ENCODE results near the gene MGMT. TPM values are rescaled to one million over a fixed set of nuclear protein-coding genes. Genes with fewer than 3 reads are reported as not detected.

The MGMT gene
- total RNA-seq, 4 donors from 2014 or later: 25.6 to 32.2 (median 29.5) TPM

DNA sequence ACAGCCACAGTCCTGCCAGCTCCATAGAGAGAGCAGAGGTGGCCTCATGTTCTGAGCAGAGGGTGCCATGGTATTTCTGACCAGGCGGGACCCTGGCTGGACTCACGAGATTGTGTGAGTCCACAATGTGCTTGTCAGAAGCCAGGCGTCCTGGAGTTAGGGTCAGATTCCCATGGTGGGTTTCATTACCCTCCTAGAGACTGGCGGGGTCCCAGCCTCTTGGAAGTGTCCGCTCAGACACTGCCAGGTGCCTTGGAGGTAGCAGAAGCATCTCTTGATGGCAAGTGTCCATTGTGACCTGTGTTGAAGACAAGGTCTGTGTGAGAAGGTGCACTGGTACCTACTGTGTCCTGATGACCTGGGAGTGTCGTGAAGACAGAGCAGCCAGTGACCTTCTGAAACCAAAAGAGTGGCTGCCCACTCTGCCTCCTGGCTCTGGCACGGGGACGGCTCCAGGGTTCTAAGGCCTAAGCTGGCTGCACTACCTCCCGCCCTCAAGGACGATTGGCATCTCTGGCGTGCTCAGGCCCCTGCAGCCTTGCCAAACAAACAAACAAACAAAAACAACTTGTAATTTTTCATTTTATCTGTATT lies 56.8 kb downstream of the MGMT start:
- WGBS: 84% methylated on average over 11 of the region's 11 CpGs
- H3K4me1 ChIP-seq: peaks cover 12% of the 10 kb centered on the region
- H3K4me3 ChIP-seq: no peak overlapping the region

DNA sequence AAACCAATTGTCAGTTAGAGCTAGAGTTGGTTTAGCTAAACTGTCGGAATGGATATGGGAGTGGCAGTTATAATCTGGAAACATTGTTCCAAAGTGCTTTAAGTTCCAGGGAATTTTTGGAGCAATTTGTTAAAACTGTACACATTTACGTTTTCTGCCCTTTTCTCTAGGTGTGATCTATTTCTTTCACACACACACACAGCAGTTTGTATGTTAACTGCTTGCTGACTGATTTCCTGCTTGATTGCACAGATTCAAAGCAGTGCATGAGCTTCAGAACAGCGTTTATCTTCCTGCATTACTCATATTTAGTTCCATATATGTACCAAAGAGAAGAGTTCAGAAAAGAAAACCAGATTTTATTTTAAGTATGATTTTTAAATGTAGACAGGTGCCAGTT lies 57.9 kb downstream of the MGMT start:
- DNase-seq (ENCODE audit: low spot score in 2 of 2): no peak
- Histone ChIP-seq H3K4me3 (no peak overlapping the region), H3K4me1 (peaks cover 12% of the 10 kb centered on the region), H3K27ac (no peak overlapping the region), H3K27me3 (no peaks in the 10 kb centered on the region), H3K9me3 (no peaks in the 10 kb centered on the region), H3K36me3 (no peaks in the 10 kb centered on the region)
- TF ChIP-seq EP300 (IDR thresholded peaks at IDR 0.05) (no peak), POLR2AphosphoS5 (IDR thresholded peaks at IDR 0.05) (no peak), POLR2A (IDR thresholded peaks at IDR 0.05) (no peak)
- TF ChIP-seq, protein P1, sequence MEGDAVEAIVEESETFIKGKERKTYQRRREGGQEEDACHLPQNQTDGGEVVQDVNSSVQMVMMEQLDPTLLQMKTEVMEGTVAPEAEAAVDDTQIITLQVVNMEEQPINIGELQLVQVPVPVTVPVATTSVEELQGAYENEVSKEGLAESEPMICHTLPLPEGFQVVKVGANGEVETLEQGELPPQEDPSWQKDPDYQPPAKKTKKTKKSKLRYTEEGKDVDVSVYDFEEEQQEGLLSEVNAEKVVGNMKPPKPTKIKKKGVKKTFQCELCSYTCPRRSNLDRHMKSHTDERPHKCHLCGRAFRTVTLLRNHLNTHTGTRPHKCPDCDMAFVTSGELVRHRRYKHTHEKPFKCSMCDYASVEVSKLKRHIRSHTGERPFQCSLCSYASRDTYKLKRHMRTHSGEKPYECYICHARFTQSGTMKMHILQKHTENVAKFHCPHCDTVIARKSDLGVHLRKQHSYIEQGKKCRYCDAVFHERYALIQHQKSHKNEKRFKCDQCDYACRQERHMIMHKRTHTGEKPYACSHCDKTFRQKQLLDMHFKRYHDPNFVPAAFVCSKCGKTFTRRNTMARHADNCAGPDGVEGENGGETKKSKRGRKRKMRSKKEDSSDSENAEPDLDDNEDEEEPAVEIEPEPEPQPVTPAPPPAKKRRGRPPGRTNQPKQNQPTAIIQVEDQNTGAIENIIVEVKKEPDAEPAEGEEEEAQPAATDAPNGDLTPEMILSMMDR (IDR thresholded peaks at IDR 0.05): no peak
- 59% methylated on average over 3 of the region's 3 CpGs for WGBS

More for the DNA sequence above, 56.8 kb downstream of the MGMT start:
- Histone ChIP-seq H3K36me3 (no peaks in the 10 kb centered on the region), H3K27ac (no peak overlapping the region), H3K27me3 (no peaks in the 10 kb centered on the region), H3K9me3 (no peaks in the 10 kb centered on the region)
- DNase-seq (ENCODE audit: low spot score in 2 of 2): no peak
- no peak for TF ChIP-seq POLR2AphosphoS5 (IDR thresholded peaks at IDR 0.05)

DNA sequence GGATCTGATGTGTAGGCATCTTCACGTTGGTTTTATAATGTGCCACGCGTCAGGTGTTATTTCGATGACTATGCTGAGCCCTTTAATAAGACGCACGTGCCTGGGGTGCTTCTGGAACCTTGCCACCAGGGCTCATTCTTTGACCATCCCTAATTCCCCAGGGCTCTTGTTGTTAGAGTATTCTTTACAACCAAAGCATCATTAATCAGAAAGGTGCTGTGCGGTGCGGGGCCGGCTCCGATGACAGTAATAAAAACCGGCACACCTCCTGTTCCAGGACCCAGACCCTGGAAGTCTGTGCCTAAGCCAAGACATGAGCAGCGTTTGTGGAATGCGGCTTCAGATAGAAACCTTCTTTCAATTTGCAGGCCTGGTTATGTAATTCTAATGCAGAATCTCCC lies 58.4 kb downstream of the MGMT start:
- H3K9me3 ChIP-seq: no peaks in the 10 kb centered on the region
- no peaks in the 10 kb centered on the region for H3K27me3 ChIP-seq
- H3K27ac ChIP-seq: no peak overlapping the region
- peaks cover 12% of the 10 kb centered on the region for H3K4me1 ChIP-seq
- WGBS: 26% methylated on average over 13 of the region's 13 CpGs
- TF ChIP-seq POLR2AphosphoS5 (IDR thresholded peaks at IDR 0.05) (no peak), EP300 (IDR thresholded peaks at IDR 0.05) (no peak), POLR2A (IDR thresholded peaks at IDR 0.05) (no peak)
- TF ChIP-seq, protein P1 (IDR thresholded peaks at IDR 0.05): no peak
- no peak for DNase-seq (ENCODE audit: low spot score in 2 of 2)
- H3K36me3 ChIP-seq: no peaks in the 10 kb centered on the region
- no peak overlapping the region for H3K4me3 ChIP-seq

DNA sequence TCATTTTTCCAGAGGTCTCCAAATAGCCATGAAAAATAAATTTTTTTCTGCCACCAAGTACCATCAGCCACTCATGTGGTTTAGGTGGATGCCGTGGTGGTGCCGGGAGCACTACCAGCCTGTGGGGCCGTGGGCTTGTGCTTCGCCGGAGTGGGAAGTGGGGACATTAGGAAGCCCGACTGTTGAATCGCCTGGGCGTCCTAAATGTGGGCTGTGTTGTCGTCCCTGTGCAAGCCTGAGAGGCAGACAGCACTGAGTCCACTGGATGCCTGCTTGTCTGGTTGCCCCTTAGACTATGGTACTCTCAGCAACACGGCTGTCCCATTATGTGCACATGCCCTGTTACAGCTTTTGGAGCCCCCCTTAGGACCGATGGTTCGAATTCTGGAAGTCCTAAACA lies 59.9 kb downstream of the MGMT start:
- WGBS: 96% methylated on average over 8 of the region's 12 CpGs
- no peaks in the 10 kb centered on the region for H3K36me3 ChIP-seq
- H3K9me3 ChIP-seq: no peaks in the 10 kb centered on the region
- H3K27me3 ChIP-seq: no peaks in the 10 kb centered on the region
- DNase-seq (ENCODE audit: low spot score in 2 of 2): no peak
- TF ChIP-seq, protein P1 (IDR thresholded peaks at IDR 0.05): no peak
- TF ChIP-seq POLR2AphosphoS5 (IDR thresholded peaks at IDR 0.05) (no peak), POLR2A (IDR thresholded peaks at IDR 0.05) (no peak), EP300 (IDR thresholded peaks at IDR 0.05) (no peak)
- no peak overlapping the region for H3K27ac ChIP-seq
- peaks cover 19% of the 10 kb centered on the region for H3K4me1 ChIP-seq
- no peak overlapping the region for H3K4me3 ChIP-seq

DNA sequence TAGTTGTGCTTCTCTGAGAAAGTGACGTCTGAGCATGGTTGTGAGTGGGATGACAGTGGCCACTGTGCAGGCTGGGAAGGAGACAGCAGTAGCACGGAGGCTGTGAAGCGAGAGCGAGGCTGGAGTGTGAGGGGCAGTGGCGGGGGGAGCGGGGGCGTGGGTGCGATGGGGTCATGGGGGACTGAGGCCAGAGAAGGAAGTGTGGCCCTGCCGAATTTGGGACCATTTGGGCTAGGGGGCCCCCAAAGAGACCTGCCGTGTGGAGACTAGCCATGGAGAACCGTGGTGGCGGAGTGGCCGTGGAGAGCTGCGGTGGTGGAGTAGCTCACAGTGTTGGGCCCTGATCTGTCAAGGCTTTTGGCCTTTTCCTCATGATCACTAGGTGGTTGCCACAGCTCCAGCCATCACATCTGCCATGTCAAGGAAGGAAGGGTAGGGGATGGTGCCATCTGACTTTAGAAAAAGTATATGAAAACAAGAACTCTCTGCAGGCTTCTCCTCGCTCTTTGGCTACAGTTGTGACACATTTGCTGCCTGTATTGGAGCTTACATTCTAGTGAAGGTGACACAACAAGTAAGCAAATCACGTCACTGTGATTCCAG lies 61.4 kb downstream of the MGMT start:
- Histone ChIP-seq H3K9me3 (no peaks in the 10 kb centered on the region), H3K27ac (no peak overlapping the region), H3K27me3 (no peaks in the 10 kb centered on the region), H3K4me3 (no peak overlapping the region), H3K4me1 (peaks cover 22% of the 10 kb centered on the region), H3K36me3 (no peaks in the 10 kb centered on the region)
- DNase-seq (ENCODE audit: low spot score in 2 of 2): no peak
- TF ChIP-seq POLR2AphosphoS5 (IDR thresholded peaks at IDR 0.05) (no peak), POLR2A (IDR thresholded peaks at IDR 0.05) (no peak), EP300 (IDR thresholded peaks at IDR 0.05) (no peak)
- TF ChIP-seq, protein P1 (IDR thresholded peaks at IDR 0.05): no peak
- 91% methylated on average over 16 of the region's 16 CpGs for WGBS
